ENCODE results near the gene OTUD7B.
"Not testable (repeated sequence)": the region's sequence is repeated elsewhere in the genome, so short reads cannot be mapped to it uniquely, and the experiment has no call there.

OTUD7B gene

DNA sequence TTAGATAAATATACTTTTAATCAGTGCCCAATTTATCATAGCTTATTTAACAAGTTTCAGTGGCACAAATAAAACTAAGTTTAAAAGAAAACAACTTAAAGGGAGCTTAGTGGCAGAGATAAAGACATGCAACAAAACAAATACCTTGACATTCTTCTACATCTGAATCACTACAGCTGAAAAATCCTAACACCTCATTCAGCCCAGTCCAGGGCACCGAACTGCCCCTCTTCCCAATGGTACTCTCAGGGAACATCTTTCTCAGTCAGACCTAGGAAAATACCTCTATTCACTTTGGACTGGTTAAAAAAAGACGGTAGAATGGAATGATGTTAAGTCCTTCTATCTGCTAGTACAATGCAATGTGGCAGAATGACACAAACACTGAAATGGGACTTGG is 8.3 kb downstream of the OTUD7B start:
- no peak for DNase-seq

DNA sequence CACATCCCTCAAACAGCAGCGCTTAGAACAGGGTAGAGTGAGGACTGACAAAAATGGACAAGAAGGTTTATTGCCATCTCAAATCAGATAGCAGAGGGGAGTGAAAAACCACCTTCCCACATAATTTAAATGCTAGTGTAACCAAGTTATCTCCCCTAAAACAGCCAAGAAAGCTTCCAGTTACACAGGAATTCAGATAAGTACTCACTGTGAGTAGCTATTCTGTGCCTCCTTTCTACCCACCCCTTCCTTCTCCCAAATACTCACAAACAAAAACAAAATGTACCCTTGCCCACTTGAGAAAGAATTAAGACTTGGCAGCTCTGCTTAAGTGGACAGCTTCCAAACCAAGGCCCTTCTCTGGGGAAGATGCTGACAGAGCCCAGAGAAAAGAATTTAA is 9.1 kb downstream of the OTUD7B start:
- DNase-seq = peak; percentile 54

DNA sequence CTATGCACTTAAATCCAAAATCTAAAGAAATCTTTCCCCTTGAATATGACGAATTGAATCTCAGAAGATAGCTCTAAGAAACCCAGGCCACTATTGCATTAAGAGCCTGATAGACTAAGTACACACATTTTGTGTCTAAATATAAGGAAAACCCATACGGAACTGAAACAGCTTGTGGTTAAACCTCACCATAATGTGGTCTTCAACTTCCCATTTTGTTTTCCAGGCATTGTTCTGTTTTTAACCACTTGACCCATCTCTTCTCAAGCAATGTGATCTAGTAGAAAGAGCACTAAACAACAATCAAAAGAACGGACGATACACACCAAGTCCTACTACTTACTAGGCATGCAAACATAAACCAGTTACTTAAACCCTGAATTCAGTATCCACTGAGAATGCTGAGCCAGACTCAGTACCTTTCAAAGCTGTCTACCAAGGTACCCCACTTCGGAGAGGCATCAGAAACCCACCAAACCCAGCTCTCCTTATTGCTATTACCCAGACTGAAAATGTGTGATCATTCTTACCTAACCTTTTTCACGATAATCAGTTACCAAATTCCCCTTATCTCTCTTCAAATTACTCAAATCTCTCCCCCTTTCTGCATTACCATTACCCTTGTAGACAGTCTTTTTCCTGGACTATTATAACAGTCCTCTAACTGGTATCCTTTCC is 12.8 kb downstream of the OTUD7B start:
- DNase-seq = peak; percentile 54

DNA sequence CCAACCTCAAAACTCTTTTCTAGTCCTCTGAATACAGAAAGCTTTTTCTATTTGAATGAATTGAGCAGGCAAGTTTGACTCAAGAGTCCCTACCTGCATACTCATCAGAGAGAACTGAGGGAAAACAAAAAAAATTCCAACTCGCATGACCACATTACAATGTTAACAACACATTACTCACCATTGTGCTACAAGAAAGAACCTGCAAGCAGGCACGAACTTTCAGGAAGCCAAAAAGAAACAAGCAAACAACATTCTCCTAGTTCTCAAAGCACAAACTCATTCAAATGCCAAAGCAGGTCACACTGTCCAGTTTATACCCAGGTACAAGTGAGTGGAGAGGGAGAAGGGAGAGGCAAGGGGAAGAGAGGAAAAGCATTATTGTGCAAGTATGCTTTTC is 14.6 kb downstream of the OTUD7B start:
- DNase-seq = no peak

GRCh38 chr1:149993764-149994163 is 16.8 kb downstream of the OTUD7B start:
- no peak for DNase-seq

DNA sequence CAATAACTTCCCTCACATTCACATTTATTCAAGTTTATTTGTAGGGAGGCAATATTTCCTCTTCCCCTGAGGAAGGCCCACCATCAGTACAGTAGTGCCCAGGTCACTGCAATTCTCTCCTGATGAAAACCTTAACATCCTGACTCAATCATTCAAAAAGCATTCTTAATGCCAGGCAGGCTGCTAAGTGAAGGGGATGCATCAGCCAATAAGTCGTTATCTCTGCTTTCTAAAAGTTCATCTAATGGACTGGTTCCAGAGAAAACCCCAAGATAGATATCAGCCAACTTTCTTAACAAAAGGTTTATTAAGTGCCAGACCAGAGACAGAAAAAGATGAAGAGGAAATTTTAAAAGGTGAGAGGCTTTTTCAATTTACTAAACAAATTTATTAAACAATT is 17.3 kb downstream of the OTUD7B start:
- no peak for DNase-seq

- no peak for DNase-seq
Measured at GRCh38 chr1:149987297-149987595, 23.3 kb downstream of the OTUD7B start.

GRCh38 chr1:149986486-149987296 is 23.8 kb downstream of the OTUD7B start:
- no peak for DNase-seq

DNA sequence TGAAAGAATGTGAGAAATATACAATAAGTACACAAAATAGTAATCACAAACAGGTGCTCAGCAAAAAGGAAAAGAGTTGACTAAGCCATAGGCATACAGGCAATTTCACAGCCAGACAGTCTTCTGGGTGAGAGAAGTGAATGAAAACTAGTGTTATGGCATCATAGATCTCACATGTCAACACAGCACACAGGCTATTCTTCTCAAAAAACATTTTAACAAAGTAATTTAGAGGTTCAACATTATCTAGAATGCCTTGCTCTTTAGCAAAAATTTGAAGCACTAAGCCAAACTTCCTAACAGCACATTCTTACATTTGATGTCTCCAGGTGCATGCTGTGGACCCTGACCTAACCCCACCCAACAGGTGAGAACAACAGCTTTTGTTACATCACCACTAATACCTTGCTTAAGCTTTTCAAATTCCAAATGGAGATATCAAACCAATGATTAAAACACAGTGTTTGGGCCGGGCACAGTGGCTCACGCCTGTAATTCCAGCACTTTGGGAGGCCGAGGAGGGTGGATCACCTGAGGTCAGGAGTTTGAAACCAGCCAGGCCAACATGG is 30.5 kb downstream of the OTUD7B start:
- no peak for DNase-seq

DNA sequence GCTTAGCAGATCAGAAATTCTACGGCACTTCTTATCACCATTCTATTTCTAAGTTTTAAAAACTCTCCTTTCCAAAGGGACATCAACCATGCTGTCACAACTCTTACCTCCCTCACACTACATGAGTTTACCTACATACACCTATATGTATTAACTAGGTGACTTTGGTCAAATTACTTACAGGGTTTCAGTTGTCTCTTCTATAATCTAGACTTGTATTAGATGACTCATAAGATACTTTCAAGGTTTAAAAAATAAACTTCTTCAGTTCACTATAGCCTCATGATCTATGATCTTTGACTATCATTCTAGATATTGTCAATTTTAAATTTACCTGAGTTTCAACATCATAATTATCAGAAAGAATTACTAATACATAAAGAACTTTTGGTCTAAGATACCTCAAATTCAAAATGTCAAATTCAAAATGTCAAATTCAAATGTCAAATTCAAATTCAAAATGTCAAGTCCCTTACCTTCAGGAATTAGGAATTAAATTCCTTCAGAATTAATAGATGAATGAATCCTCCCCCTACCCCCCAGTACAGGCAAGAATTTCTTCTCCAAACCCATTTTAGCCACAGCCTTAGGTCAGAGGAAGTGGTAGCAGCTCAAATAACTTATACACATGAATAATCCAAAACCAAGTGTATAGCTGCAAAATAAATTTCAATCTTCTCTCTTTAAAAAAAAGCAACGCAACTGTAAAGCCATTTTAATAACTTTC is 31.1 kb downstream of the OTUD7B start:
- DNase-seq = no peak

GRCh38 chr1:149978547-149979023 is 31.9 kb downstream of the OTUD7B start:
- DNase-seq = no peak

- DNase-seq = no peak
Measured at GRCh38 chr1:149977345-149977744, 33.2 kb downstream of the OTUD7B start.

DNA sequence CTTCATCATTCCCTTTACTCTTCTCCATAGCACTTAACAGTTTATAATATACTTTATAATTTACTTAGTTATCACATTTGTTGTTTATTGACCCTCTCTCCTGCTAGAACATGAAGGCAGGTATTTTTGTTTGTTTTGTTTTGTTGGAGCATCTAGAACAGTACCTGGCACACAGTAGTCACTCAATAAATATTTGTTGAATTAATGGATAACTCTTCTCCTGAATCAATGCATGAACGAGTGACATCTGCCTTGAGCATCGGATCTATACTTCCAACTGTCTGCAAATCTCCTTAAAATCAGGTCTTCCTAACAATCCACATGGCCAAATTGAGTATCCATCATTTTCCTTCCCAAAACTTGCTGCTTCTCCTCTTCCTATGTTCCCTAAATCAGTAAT is 38.0 kb downstream of the OTUD7B start:
- no peak for DNase-seq

- no peak for DNase-seq
Measured at GRCh38 chr1:149967646-149968045, 42.9 kb downstream of the OTUD7B start.

- no peak for DNase-seq
Measured at GRCh38 chr1:149967041-149967440, 43.5 kb downstream of the OTUD7B start.

DNA sequence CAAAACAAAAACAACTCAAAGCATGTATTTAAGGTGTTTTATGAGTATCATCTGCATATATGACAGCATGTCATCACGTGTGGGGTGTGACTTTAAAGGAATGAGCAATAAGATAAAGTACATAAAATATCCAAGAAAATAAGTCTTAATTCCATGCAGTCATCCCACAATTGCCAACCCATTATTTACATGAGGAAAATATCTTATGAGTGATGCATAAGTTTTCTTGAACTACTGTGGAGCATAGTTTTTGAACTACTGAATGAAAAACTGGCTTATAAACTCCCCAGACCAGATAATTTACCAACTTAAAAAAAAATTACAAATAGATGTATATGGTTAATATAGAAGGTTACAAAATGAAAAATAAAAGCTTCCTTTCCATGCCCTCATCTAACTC is 44.1 kb downstream of the OTUD7B start:
- no peak for DNase-seq

DNA sequence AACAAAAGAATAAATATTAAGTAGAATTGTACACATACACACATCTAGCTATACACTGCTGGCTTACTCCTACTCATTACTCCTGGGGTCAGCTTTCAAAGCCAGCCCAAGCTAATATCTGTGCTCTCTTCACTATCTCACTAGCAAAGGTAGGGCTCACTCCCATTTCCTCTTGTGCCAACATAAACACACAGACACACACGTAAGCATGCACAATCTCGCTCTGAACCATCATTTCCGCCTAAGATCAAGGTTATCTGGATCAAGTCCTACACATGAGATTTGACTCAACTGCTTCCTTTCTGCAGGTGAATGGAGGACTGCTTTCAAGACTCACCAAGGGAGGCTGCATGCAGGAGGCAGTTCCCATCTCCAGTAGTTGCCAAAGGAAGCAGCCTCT is 45.1 kb downstream of the OTUD7B start:
- DNase-seq = no peak

DNA sequence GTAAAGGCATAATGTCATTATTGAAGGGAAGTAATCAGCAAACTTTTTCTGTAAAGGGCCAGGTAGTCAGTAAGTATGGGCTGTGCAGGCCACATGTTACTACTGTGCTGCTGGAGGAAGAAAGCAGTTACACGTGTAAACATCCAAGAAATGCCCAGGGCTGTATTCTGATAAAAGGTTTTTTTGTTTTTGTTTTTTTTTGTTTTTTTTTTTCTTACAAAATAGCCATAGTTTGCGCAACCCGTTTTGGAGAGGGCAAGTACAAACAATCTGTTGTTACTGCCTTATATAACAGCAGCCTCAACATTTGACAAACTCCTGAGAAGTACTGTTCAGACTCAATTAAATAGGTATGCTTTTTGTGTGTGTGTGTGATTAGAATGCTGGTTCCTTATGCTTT is 47.2 kb downstream of the OTUD7B start:
- no peak for DNase-seq

- DNase-seq = peak; percentile 41
Measured at GRCh38 chr1:149962736-149963135, 47.8 kb downstream of the OTUD7B start.

GRCh38 chr1:149962039-149962647 is 48.4 kb downstream of the OTUD7B start:
- peak; percentile 85 for DNase-seq

DNA sequence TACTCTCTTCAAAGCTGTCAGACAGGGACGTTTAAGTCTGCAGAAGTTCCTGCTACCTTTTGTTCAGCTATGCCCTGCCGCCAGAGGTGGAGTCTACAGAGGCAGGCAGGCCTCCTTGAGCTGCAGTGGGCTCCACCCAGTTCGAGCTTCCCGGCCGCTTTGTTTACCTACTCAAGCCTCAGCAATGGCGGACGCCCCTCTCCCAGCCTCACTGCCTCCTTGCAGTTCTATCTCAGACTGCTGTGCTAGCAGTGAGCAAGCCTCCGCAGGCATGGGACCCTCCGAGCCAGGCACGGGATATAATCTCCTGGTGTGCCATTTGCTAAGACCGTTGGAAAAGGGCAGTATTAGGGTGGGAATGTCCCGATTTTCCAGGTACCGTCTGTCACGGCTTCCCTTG is 53.0 kb downstream of the OTUD7B start:
- DNase-seq = not testable (repeated sequence)

DNA sequence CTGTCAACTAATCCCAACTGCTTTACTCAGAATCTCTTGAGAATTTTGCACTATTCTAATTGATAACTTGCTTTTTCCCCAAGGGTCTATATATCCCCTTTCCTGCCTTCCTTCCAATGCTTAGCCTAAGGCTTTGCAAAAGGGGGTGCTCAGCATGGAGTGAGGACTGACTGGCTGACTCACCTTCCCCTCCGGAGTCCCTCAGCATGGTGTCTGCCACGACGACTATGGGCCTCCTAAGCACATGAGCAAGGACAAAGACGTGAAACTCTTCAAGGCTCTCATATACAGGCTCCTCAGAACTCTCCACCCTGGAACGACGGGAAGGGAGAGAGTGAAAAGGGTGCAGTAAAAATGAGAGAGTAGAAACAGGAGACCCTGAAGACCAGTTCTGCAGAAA is 60.6 kb downstream of the OTUD7B start:
- no peak for DNase-seq

DNA sequence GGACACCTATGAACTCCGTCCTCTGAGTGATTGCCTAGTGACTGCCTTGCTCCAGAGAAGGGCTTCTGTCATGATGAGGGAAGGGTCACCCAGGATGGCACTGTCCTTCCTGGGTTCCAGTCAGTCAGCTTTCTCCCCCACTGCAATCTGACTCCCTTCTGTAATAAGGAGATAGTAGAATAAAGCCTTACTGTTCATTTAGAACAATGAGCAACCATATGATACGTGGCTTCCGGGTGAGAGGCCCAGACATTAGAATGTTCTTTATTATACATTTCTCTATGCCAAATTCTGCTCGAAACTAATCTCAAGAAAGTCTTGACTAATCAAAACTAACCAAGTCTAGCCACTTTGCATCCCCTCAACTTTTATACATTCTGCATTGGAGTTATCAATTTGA is 65.3 kb downstream of the OTUD7B start:
- peak; percentile 19 for DNase-seq
